HEK293 (cell line): ENCODE measurements around the gene PPP1R1C.

ENCODE experiments used
- CTCF ChIA-PET: fragments of 350-600 bp; formaldehyde crosslinking; extraction: SDS; loops from one replicate; lab custom pipeline; 2021; ENCODE audit warnings: antibody characterized with exemption; lab: Yijun Ruan, JAX
- POLR2A ChIA-PET: fragments of 300-600 bp; formaldehyde crosslinking; extraction: SDS; loops from one replicate; lab custom pipeline; 2020; ENCODE audit warnings: antibody characterized with exemption, inconsistent platforms; lab: Yijun Ruan, JAX
- H3K27ac ChIP-seq: fragments of 200-500 bp; sonication (Bioruptor generic); 2 replicates; pipeline ENCODE4 v1.5.1; 2014; ENCODE audit warnings: low read depth, low read length, control low read depth, inconsistent platforms; ENCODE audit errors: extremely low read depth
- H3K36me3 ChIP-seq, 2 experiments: fragments of 200-500 bp in 1 of 2; sonication (Bioruptor generic) in 1 of 2; 1 replicate in 1 of 2; 2 replicates in 1 of 2; pipeline ENCODE4 v1.5.1; 2014 to 2017; ENCODE audit warnings: inconsistent platforms in 2 of 2, low read length in 2 of 2; ENCODE audit not compliant: control insufficient read depth in 2 of 2, insufficient read depth in 1 of 2
- H3K4me1 ChIP-seq: fragments of 200-500 bp; sonication (Bioruptor generic); 2 replicates; pipeline ENCODE4 v1.5.1; 2014; ENCODE audit warnings: mild to moderate bottlenecking, low read length, inconsistent platforms; ENCODE audit not compliant: control insufficient read depth, insufficient read depth
- H3K4me3 ChIP-seq: 2 replicates; pipeline ENCODE4 v1.5.1; 2011; ENCODE audit warnings: low read depth, mild to moderate bottlenecking, control low read depth, low read length, moderate library complexity
- H3K9me3 ChIP-seq: fragments of 200-500 bp; sonication (Bioruptor generic); 2 replicates; pipeline ENCODE4 v1.5.1; 2014; ENCODE audit warnings: low read depth, low read length, inconsistent platforms; ENCODE audit not compliant: control insufficient read depth, insufficient read depth
- BCL11A ChIP-seq: fragments of 450-650 bp; formaldehyde crosslinking; IDR thresholded peaks from 2 replicates; pipeline ENCODE4 v1.5.1; 2016; ENCODE audit warnings: low read depth, missing biosample characterization, missing genetic modification characterization
- KLF17 ChIP-seq: fragments of 450-650 bp; formaldehyde crosslinking; IDR thresholded peaks from 2 replicates; pipeline ENCODE4 v1.5.1; 2016; ENCODE audit warnings: missing biosample characterization, missing genetic modification characterization
- SALL2 ChIP-seq: fragments of 450-650 bp; formaldehyde crosslinking; IDR thresholded peaks from 2 replicates; pipeline ENCODE4 v1.5.0; 2017; ENCODE audit warnings: missing biosample characterization, mild to moderate bottlenecking, missing genetic modification characterization, borderline replicate concordance
- ZBTB7A ChIP-seq: fragments of 450-650 bp; formaldehyde crosslinking; IDR thresholded peaks from 2 replicates; pipeline ENCODE4 v1.5.1; 2016; ENCODE audit warnings: low read depth, missing biosample characterization, missing genetic modification characterization
- ZFP3 ChIP-seq: fragments of 450-650 bp; formaldehyde crosslinking; IDR thresholded peaks from 2 replicates; pipeline ENCODE4 v1.5.1; 2016; ENCODE audit warnings: low read depth, missing biosample characterization, missing genetic modification characterization
- ZFP69B ChIP-seq: fragments of 450-650 bp; formaldehyde crosslinking; IDR thresholded peaks from 2 replicates; pipeline ENCODE4 v1.5.1; 2016; ENCODE audit warnings: missing biosample characterization, missing genetic modification characterization
- ZNF174 ChIP-seq: fragments of 450-650 bp; formaldehyde crosslinking; IDR thresholded peaks from 2 replicates; pipeline ENCODE4 v1.5.0; 2017; ENCODE audit warnings: missing biosample characterization, mild to moderate bottlenecking, missing genetic modification characterization
- ZNF26 ChIP-seq: fragments of 450-650 bp; formaldehyde crosslinking; IDR thresholded peaks from 2 replicates; pipeline ENCODE4 v1.5.1; 2016; ENCODE audit warnings: missing biosample characterization, missing genetic modification characterization
- ZNF266 ChIP-seq: fragments of 450-650 bp; formaldehyde crosslinking; IDR thresholded peaks from 2 replicates; pipeline ENCODE4 v1.5.1; 2016; ENCODE audit warnings: missing biosample characterization, missing genetic modification characterization, low read depth
- ZNF394 ChIP-seq: fragments of 450-650 bp; formaldehyde crosslinking; IDR thresholded peaks from 2 replicates; pipeline ENCODE4 v1.5.1; 2016; ENCODE audit warnings: missing biosample characterization, missing genetic modification characterization, mild to moderate bottlenecking, moderate library complexity, borderline replicate concordance
- ZNF398 ChIP-seq: fragments of 450-650 bp; formaldehyde crosslinking; IDR thresholded peaks from 2 replicates; pipeline ENCODE4 v1.5.1; 2017; ENCODE audit warnings: missing biosample characterization, missing genetic modification characterization
- ZNF433 ChIP-seq: fragments of 450-650 bp; formaldehyde crosslinking; IDR thresholded peaks from 2 replicates; pipeline ENCODE4 v1.5.1; 2016; ENCODE audit warnings: missing biosample characterization, missing genetic modification characterization, low read depth
- ZNF544 ChIP-seq: fragments of 450-650 bp; formaldehyde crosslinking; IDR thresholded peaks from 2 replicates; pipeline ENCODE4 v1.5.0; 2017; ENCODE audit warnings: missing biosample characterization, missing genetic modification characterization
- ZNF555 ChIP-seq: fragments of 450-650 bp; formaldehyde crosslinking; conservative IDR thresholded peaks from 2 replicates; pipeline ENCODE4 v1.5.1; 2017; ENCODE audit warnings: missing biosample characterization, mild to moderate bottlenecking, missing genetic modification characterization, inconsistent platforms
- ZNF624 ChIP-seq: fragments of 450-650 bp; formaldehyde crosslinking; IDR thresholded peaks from 2 replicates; pipeline ENCODE4 v1.5.1; 2017; ENCODE audit warnings: missing biosample characterization, missing genetic modification characterization
- ZNF768 ChIP-seq: fragments of 450-650 bp; formaldehyde crosslinking; IDR thresholded peaks from 2 replicates; pipeline ENCODE4 v1.5.1; 2018; ENCODE audit warnings: missing biosample characterization, mild to moderate bottlenecking, missing genetic modification characterization
- TF ChIP-seq, protein P1 (sequence below): fragments of 450-650 bp; IDR thresholded peaks from 2 replicates; pipeline ENCODE4 v1.5.1; 2018; ENCODE audit warnings: missing biosample characterization, mild to moderate bottlenecking, missing genetic modification characterization
- TF ChIP-seq, protein P2 (sequence below): fragments of 450-650 bp; formaldehyde crosslinking; IDR thresholded peaks from 2 replicates; pipeline ENCODE4 v1.5.1; 2017; ENCODE audit warnings: missing biosample characterization, missing genetic modification characterization
- TF ChIP-seq, protein P3 (sequence below): fragments of 450-650 bp; formaldehyde crosslinking; IDR thresholded peaks from 2 replicates; pipeline ENCODE4 v1.5.1; 2016; ENCODE audit warnings: missing biosample characterization, missing genetic modification characterization
- TF ChIP-seq, protein P4 (sequence below): fragments of 450-650 bp; formaldehyde crosslinking; IDR thresholded peaks from 2 replicates; pipeline ENCODE4 v1.5.1; 2016; ENCODE audit warnings: missing biosample characterization, missing genetic modification characterization
- TF ChIP-seq, protein P5 (sequence below): fragments of 450-650 bp; formaldehyde crosslinking; IDR thresholded peaks from 2 replicates; pipeline ENCODE4 v1.5.1; 2016; ENCODE audit warnings: missing biosample characterization, missing genetic modification characterization

The PPP1R1C gene

GRCh38 chr2:181948227-181948626 lies 37.4 kb upstream of the PPP1R1C start:
- ChIA-PET CTCF (interaction anchor here (0.7 kb wide), 1 partner anchor 88 kb away, joined by 3 read pairs; no protein-coding TSS in a partner anchor), POLR2A (no interaction called here)
- H3K27ac ChIP-seq: no peak overlapping the region
- no peaks in the 10 kb centered on the region for H3K9me3 ChIP-seq
- no peak overlapping the region for H3K4me3 ChIP-seq
- H3K36me3 ChIP-seq: no peaks in the 10 kb centered on the region
- H3K4me1 ChIP-seq: peaks cover 6% of the 10 kb centered on the region; the same call in 1 of the 2 replicates
- no peak for TF ChIP-seq SALL2 (tag by site-specific recombination)
- no peak for TF ChIP-seq ZNF433
- TF ChIP-seq ZNF555: no peak
- TF ChIP-seq, protein P1, sequence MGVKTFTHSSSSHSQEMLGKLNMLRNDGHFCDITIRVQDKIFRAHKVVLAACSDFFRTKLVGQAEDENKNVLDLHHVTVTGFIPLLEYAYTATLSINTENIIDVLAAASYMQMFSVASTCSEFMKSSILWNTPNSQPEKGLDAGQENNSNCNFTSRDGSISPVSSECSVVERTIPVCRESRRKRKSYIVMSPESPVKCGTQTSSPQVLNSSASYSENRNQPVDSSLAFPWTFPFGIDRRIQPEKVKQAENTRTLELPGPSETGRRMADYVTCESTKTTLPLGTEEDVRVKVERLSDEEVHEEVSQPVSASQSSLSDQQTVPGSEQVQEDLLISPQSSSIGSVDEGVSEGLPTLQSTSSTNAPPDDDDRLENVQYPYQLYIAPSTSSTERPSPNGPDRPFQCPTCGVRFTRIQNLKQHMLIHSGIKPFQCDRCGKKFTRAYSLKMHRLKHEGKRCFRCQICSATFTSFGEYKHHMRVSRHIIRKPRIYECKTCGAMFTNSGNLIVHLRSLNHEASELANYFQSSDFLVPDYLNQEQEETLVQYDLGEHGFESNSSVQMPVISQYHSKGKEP (tag by site-specific recombination): no peak
- TF ChIP-seq, protein P2, sequence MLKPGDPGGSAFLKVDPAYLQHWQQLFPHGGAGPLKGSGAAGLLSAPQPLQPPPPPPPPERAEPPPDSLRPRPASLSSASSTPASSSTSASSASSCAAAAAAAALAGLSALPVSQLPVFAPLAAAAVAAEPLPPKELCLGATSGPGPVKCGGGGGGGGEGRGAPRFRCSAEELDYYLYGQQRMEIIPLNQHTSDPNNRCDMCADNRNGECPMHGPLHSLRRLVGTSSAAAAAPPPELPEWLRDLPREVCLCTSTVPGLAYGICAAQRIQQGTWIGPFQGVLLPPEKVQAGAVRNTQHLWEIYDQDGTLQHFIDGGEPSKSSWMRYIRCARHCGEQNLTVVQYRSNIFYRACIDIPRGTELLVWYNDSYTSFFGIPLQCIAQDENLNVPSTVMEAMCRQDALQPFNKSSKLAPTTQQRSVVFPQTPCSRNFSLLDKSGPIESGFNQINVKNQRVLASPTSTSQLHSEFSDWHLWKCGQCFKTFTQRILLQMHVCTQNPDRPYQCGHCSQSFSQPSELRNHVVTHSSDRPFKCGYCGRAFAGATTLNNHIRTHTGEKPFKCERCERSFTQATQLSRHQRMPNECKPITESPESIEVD: no peak
- TF ChIP-seq, protein P3, sequence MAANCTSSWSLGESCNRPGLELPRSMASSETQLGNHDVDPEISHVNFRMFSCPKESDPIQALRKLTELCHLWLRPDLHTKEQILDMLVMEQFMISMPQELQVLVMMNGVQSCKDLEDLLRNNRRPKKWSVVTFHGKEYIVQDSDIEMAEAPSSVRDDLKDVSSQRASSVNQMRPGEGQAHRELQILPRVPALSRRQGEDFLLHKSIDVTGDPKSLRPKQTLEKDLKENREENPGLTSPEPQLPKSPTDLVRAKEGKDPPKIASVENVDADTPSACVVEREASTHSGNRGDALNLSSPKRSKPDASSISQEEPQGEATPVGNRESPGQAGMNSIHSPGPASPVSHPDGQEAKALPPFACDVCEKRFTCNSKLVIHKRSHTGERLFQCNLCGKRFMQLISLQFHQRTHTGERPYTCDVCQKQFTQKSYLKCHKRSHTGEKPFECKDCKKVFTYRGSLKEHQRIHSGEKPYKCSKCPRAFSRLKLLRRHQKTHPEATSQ (tag by site-specific recombination): no peak
- TF ChIP-seq, protein P4, sequence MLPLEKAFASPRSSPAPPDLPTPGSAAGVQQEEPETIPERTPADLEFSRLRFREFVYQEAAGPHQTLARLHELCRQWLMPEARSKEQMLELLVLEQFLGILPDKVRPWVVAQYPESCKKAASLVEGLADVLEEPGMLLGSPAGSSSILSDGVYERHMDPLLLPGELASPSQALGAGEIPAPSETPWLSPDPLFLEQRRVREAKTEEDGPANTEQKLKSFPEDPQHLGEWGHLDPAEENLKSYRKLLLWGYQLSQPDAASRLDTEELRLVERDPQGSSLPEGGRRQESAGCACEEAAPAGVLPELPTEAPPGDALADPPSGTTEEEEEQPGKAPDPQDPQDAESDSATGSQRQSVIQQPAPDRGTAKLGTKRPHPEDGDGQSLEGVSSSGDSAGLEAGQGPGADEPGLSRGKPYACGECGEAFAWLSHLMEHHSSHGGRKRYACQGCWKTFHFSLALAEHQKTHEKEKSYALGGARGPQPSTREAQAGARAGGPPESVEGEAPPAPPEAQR (tag by site-specific recombination): no peak
- TF ChIP-seq KLF17 (tag by site-specific recombination): no peak
- TF ChIP-seq, protein P5, sequence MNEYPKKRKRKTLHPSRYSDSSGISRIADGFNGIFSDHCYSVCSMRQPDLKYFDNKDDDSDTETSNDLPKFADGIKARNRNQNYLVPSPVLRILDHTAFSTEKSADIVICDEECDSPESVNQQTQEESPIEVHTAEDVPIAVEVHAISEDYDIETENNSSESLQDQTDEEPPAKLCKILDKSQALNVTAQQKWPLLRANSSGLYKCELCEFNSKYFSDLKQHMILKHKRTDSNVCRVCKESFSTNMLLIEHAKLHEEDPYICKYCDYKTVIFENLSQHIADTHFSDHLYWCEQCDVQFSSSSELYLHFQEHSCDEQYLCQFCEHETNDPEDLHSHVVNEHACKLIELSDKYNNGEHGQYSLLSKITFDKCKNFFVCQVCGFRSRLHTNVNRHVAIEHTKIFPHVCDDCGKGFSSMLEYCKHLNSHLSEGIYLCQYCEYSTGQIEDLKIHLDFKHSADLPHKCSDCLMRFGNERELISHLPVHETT (tag by site-specific recombination): no peak
- no peak for TF ChIP-seq ZFP3 (tag by site-specific recombination)
- no peak for TF ChIP-seq ZNF174
- TF ChIP-seq ZNF544 (tag by site-specific recombination): no peak
- TF ChIP-seq ZNF768 (tag by site-specific recombination): no peak

- ChIA-PET CTCF (interaction anchor here (0.5 to 0.7 kb wide), 3 partner anchors 10 to 206 kb away, joined by 3 to 4 read pairs (median 3); no protein-coding TSS in a partner anchor), POLR2A (no interaction called here)
- no peak overlapping the region for H3K27ac ChIP-seq
- no peaks in the 10 kb centered on the region for H3K36me3 ChIP-seq
- H3K9me3 ChIP-seq: no peaks in the 10 kb centered on the region
- H3K4me3 ChIP-seq: no peak overlapping the region
- peaks cover 10% of the 10 kb centered on the region for H3K4me1 ChIP-seq
- TF ChIP-seq ZFP69B (tag by site-specific recombination) (no peak), BCL11A (tag by site-specific recombination) (no peak), ZNF394 (no peak), ZNF398 (tag by site-specific recombination) (no peak), KLF17 (tag by site-specific recombination) (no peak), ZNF26 (tag by site-specific recombination) (no peak), ZBTB7A (tag by site-specific recombination) (no peak), ZNF266 (tag by site-specific recombination) (no peak), ZNF624 (tag by site-specific recombination) (no peak)
Observed at GRCh38 chr2:181949047-181949446, 36.6 kb upstream of the PPP1R1C start.
